ENCODE results near the gene FNDC8.
"Not testable (repeated sequence)": the region's sequence is repeated elsewhere in the genome, so short reads cannot be mapped to it uniquely, and the experiment has no call there.

The FNDC8 gene

GRCh38 chr17:35146214-35146833 is 24.9 kb downstream of the FNDC8 start:
- DNase-seq, result no peak

- no peak for DNase-seq
These were observed 26.0 kb downstream of the FNDC8 start, which contains the start of gene UNC45B for GRCh38 chr17:35147375-35147905. Gene UNC45B (plus strand): TSS chr17:35147817. CDS start chr17:35148264, 447 bp downstream.

- no peak for DNase-seq
These were observed 26.7 kb downstream of the FNDC8 start for GRCh38 chr17:35148144-35148543.

- DNase-seq, result no peak
These were observed 28.5 kb downstream of the FNDC8 start for GRCh38 chr17:35149941-35150340.

GRCh38 chr17:35151080-35151479 is 29.7 kb downstream of the FNDC8 start:
- not testable (repeated sequence) for DNase-seq

- DNase-seq, result no peak
These were observed 31.2 kb downstream of the FNDC8 start for GRCh38 chr17:35152421-35153140.

- DNase-seq, result no peak
These were observed 33.1 kb downstream of the FNDC8 start for GRCh38 chr17:35154196-35155165.

GRCh38 chr17:35155246-35155645 is 33.8 kb downstream of the FNDC8 start:
- DNase-seq, result no peak

GRCh38 chr17:35159940-35160339 is 38.5 kb downstream of the FNDC8 start:
- DNase-seq, result no peak

- DNase-seq, result no peak
These were observed 39.2 kb downstream of the FNDC8 start for GRCh38 chr17:35160354-35161201.

- DNase-seq, result no peak
These were observed 39.9 kb downstream of the FNDC8 start for GRCh38 chr17:35161281-35161761.

- no peak for DNase-seq
These were observed 41.3 kb downstream of the FNDC8 start for GRCh38 chr17:35162755-35163154.

- no peak for DNase-seq
These were observed 42.5 kb downstream of the FNDC8 start for GRCh38 chr17:35163886-35164285.

GRCh38 chr17:35164716-35165115 is 43.3 kb downstream of the FNDC8 start:
- no peak for DNase-seq

GRCh38 chr17:35166526-35166925 is 45.1 kb downstream of the FNDC8 start:
- no peak for DNase-seq

GRCh38 chr17:35167046-35167445 is 45.6 kb downstream of the FNDC8 start:
- DNase-seq, result no peak

GRCh38 chr17:35167666-35168065 is 46.3 kb downstream of the FNDC8 start:
- DNase-seq, result no peak

GRCh38 chr17:35169835-35170363 is 48.5 kb downstream of the FNDC8 start:
- DNase-seq, result no peak

GRCh38 chr17:35170968-35171771 is 49.8 kb downstream of the FNDC8 start:
- DNase-seq, result no peak

GRCh38 chr17:35171834-35172233 is 50.4 kb downstream of the FNDC8 start:
- no peak for DNase-seq

- DNase-seq, result not testable (repeated sequence)
These were observed 50.9 kb downstream of the FNDC8 start for GRCh38 chr17:35172321-35172720.

Measured in stimulated activated CD4-positive, alpha-beta T cell treated with anti-CD3 and anti-CD28 coated beads, Interleukin-2, amount 100 ng/mL, for 48 hours (primary cell).